Transverse colon (tissue), 4 donors: ENCODE measurements around the gene NPR1. TPM values are rescaled to one million over a fixed set of nuclear protein-coding genes. Genes with fewer than 3 reads are reported as not detected.
"Not testable (repeated sequence)": the region's sequence is repeated elsewhere in the genome, so short reads cannot be mapped to it uniquely, and the experiment has no call there.

Source experiments
- DNase-seq: peaks from one replicate; pipeline ENCODE4 v3.0.0-alpha.2; 2019
- H3K27ac ChIP-seq, 4 donors: fragments of 200-600 bp; sonication (generic); 2 replicates each; pipeline ENCODE4 v1.5.1; 2016 to 2018; ENCODE audit warnings: inconsistent platforms in 4 of 4
- H3K27me3 ChIP-seq: fragments of 200-600 bp; sonication (generic); 2 replicates; pipeline ENCODE4 v1.5.1; 2017; ENCODE audit warnings: inconsistent platforms
- H3K36me3 ChIP-seq, 4 donors: fragments of 200-600 bp; sonication (generic); 2 replicates each; pipeline ENCODE4 v1.5.1; 2017 to 2019; ENCODE audit warnings: inconsistent platforms in 4 of 4
- H3K4me1 ChIP-seq, 4 donors: fragments of 200-600 bp; sonication (generic); 2 replicates each; pipeline ENCODE4 v1.5.1; 2017 to 2020; ENCODE audit warnings: inconsistent platforms in 4 of 4
- H3K4me3 ChIP-seq, 4 donors: fragments of 200-600 bp; sonication (generic); 1 replicate in 1 of 4; 2 replicates in 3 of 4; pipeline versions ENCODE4 v1.5.1 to v1.6.1; 2017 to 2019; ENCODE audit warnings: inconsistent platforms in 4 of 4
- H3K9me3 ChIP-seq, 2 donors: fragments of 200-600 bp; sonication (generic); 2 replicates each; pipeline ENCODE4 v1.5.1; 2017 to 2019; ENCODE audit warnings: inconsistent platforms in 2 of 2
- CTCF ChIP-seq, 5 experiments: fragments of 200-600 bp in 3 of 5; fragments of 450-650 bp in 2 of 5; sonication (generic) in 3 of 5; IDR thresholded peaks; 1 replicate in 2 of 5; 2 replicates in 3 of 5; pipeline ENCODE4 v1.5.1; 2016 to 2017; ENCODE audit warnings: antibody characterized with exemption in 5 of 5, inconsistent platforms in 3 of 5, mild to moderate bottlenecking in 2 of 5, moderate library complexity in 1 of 5
- EP300 ChIP-seq: sonication (generic); formaldehyde crosslinking; IDR thresholded peaks from one replicate; pipeline ENCODE4 v1.6.1; 2017; ENCODE audit warnings: antibody characterized with exemption, low read depth
- POLR2A ChIP-seq: fragments of 450-650 bp; IDR thresholded peaks from one replicate; pipeline ENCODE4 v1.6.1; 2016; ENCODE audit warnings: antibody characterized with exemption, mild to moderate bottlenecking, moderate library complexity
- POLR2AphosphoS5 ChIP-seq, 3 donors: sonication (generic); formaldehyde crosslinking; IDR thresholded peaks; one replicate each; pipeline ENCODE4 v1.6.1; 2016; ENCODE audit warnings: antibody characterized with exemption in 3 of 3
- WGBS, 2 donors: methylation state at CpG; one replicate each; pipeline ENCODE4 v1.1.5; 2018; ENCODE audit warnings: low coverage in 1 of 2; 5-methylcytosine and 5-hydroxymethylcytosine counted together
- in situ Hi-C, 4 donors: fragments of 200-750 bp; cut with MboI; loops; one replicate each; pipeline versions ENCODE4 v1.15.0 to v1.15.1; 2017; ENCODE audit warnings: low sequenced_read_pairs in 3 of 4, low pct_ligation_motif_present in 1 of 4, low pct_unique_long_range_greater_than_20kb in 1 of 4
- intact Hi-C: fragments of 100-400 bp; cut with DNase I; formaldehyde crosslinking; loops from one replicate; pipeline ENCODE4 v1.15.1; 2023; ENCODE audit warnings: low total_unique reads
- total RNA-seq, 4 donors: library from RNA; depleted of rRNA; stranded (reverse); fragments of >200 nt; gene quantifications; one replicate each; pipeline ENCODE4 v1.1.0, GENCODE V29; 2016

NPR1 gene
- total RNA-seq, 4 donors from 2014 or later: 9.8 to 25.1 (median 13.4) TPM

GRCh38 chr1:153662269-153662668, 16.2 kb upstream of the NPR1 start:
- H3K4me3 ChIP-seq: no peak overlapping the region
- DNase-seq: no peak
- intact Hi-C loops: no loop called here
- no peak overlapping the region for H3K27ac ChIP-seq
- H3K36me3 ChIP-seq: peaks cover 0 to 65% (median 36%) of the 10 kb centered on the region in 4 donors
- no peaks in the 10 kb centered on the region for H3K27me3 ChIP-seq
- WGBS, 2 donors: 45 to 50% methylated on average over 1 to 2 of the region's 2 CpGs
- peaks cover 0 to 16% (median 12%) of the 10 kb centered on the region in 4 donors for H3K4me1 ChIP-seq
- in situ Hi-C loops: loop anchor here in 3 of 4 donors (10.0 to 25.0 kb wide), 3 partner anchors 87 to 325 kb away; partner anchors contain the start of genes CREB3L4 (in 1 of the 3), CRTC2 (in 1 of the 3), JTB (in 1 of the 3) and RAB13 (in 1 of the 3)
- H3K9me3 ChIP-seq: no peaks in the 10 kb centered on the region
- no peak for TF ChIP-seq CTCF (IDR thresholded peaks at IDR 0.05)
- no peak for TF ChIP-seq EP300
- TF ChIP-seq POLR2A: no peak

DNA sequence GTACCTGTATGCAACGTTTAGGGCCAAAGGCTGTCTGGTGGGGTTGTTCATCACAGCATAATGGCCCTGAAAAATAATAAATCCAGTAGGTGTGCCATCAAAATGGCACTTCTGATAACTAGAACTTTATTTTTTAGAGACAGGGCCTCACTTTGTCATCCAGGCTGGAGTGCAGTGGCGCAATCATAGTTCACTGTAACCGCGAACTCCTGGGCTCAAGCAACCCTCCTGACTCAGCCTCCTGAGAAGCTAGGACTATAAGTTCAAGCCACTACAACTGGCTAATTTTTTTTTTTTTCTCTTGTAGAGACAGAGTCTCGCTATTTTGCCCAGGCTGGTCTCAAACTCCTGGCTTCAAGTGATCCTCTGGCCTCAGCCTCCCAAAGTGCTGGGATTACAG, 15.3 kb upstream of the NPR1 start:
- H3K4me3 ChIP-seq: no peak overlapping the region
- H3K27me3 ChIP-seq: no peaks in the 10 kb centered on the region
- peaks cover 0 to 74% (median 39%) of the 10 kb centered on the region in 4 donors for H3K36me3 ChIP-seq
- H3K9me3 ChIP-seq: no peaks in the 10 kb centered on the region
- intact Hi-C loops: no loop called here
- in situ Hi-C loops: loop anchor here in 3 of 4 donors (10.0 to 25.0 kb wide), 3 partner anchors 88 to 324 kb away; partner anchors contain the start of genes CREB3L4 (in 1 of the 3), CRTC2 (in 1 of the 3), JTB (in 1 of the 3) and RAB13 (in 1 of the 3)
- no peak for DNase-seq
- no peak overlapping the region for H3K27ac ChIP-seq
- WGBS, 2 donors: 81% methylated on average over 5 of the region's 5 CpGs
- TF ChIP-seq CTCF (IDR thresholded peaks at IDR 0.05): no peak
- no peak for TF ChIP-seq POLR2A
- TF ChIP-seq EP300: no peak
- TF ChIP-seq POLR2AphosphoS5 (IDR thresholded peaks at IDR 0.05): no peak
- peaks cover 0 to 14% (median 12%) of the 10 kb centered on the region in 4 donors for H3K4me1 ChIP-seq

DNA sequence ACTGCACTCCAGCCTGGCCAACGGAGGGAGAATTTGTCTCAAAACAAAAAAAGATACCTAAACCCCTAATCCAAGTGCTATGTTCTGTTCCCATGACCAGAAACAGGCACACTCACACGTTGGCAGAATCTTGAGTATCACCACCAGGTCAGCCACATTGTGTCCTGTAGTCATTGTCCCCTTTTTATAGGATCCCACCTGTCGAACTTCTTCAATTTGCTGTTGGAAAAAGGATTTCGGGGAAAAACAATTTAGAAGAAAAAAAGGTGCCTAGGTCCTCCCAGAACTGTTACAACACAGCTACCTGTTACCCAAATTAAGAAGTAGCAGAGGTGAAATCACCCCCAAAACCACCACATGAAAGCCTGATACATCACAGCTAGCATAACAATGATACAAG, 11.0 kb upstream of the NPR1 start:
- intact Hi-C loops (no loop called here), in situ Hi-C loops (loop anchor here in 3 of 4 donors (10.0 to 25.0 kb wide), 3 partner anchors 93 to 320 kb away; partner anchors contain the start of genes CREB3L4 (in 1 of the 3), CRTC2 (in 1 of the 3), JTB (in 1 of the 3) and RAB13 (in 1 of the 3))
- H3K27me3 ChIP-seq: no peaks in the 10 kb centered on the region
- H3K27ac ChIP-seq: peak overlapping the region in 1 of 4 donors; percentile 10
- H3K9me3 ChIP-seq: no peaks in the 10 kb centered on the region
- peaks cover 9 to 33% (median 17%) of the 10 kb centered on the region in 4 donors for H3K4me1 ChIP-seq
- peaks cover 0 to 63% (median 34%) of the 10 kb centered on the region in 4 donors for H3K36me3 ChIP-seq
- H3K4me3 ChIP-seq: no peak overlapping the region
- WGBS, 2 donors: 89 to 92% methylated on average over 2 to 4 of the region's 4 CpGs
- DNase-seq: no peak
- TF ChIP-seq POLR2A: no peak
- TF ChIP-seq EP300: no peak
- TF ChIP-seq POLR2AphosphoS5 (IDR thresholded peaks at IDR 0.05): no peak
- TF ChIP-seq CTCF (IDR thresholded peaks at IDR 0.05): no peak

DNA sequence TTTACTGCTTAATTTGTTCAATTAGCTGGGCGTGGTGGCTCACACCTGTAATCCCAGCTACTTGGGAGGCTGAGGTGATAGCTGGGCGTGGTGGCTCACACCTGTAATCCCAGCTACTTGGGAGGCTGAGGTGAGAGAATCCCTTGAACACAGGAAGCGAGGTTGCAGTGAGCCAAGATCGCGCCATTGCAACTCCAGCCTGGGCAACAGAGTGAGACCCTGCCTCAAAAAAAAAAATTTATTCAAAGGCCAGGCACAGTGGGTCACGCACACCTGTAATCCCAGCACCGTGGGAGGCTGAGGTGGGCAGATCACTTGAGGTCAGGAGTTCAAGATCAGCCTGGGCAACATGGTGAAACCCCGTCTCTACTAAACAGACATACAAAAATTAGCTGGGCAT, 9.8 kb upstream of the NPR1 start:
- 80 to 91% methylated on average over 1 to 8 of the region's 8 CpGs for WGBS, 2 donors
- H3K27ac ChIP-seq: peak overlapping the region in 1 of 4 donors; percentile 13
- H3K27me3 ChIP-seq, DNase-seq, H3K4me3 ChIP-seq, intact Hi-C loops, H3K9me3 ChIP-seq: not testable (repeated sequence)
- peaks cover 9 to 33% (median 17%) of the 10 kb centered on the region in 4 donors for H3K4me1 ChIP-seq
- in situ Hi-C loops: loop anchor here in 3 of 4 donors (10.0 to 25.0 kb wide), 3 partner anchors 94 to 319 kb away; partner anchors contain the start of genes CREB3L4 (in 1 of the 3), CRTC2 (in 1 of the 3), JTB (in 1 of the 3) and RAB13 (in 1 of the 3)
- H3K36me3 ChIP-seq: peaks cover 0 to 51% (median 29%) of the 10 kb centered on the region in 4 donors
